K562 (cell line): ENCODE data around the gene CHCHD6. TPM values are rescaled to one million over a fixed set of nuclear protein-coding genes. Genes with fewer than 3 reads are reported as not detected.

Source experiments
- ATAC-seq: fragments of 200-7000 bp; cut with Tn5 transposase; 3 replicates; pipeline ENCODE4 v1.9.1; 2020; ENCODE audit warnings: moderate library complexity
- BruUV-seq: library from RNA; stranded (reverse); fragments of 400-500 nt; replicated peaks from 2 replicates; lab custom pipeline; 2021; lab: Mats Ljungman, UMichigan
- CTCF ChIA-PET: fragments of 300-600 bp; formaldehyde crosslinking; extraction: SDS; loops from one replicate; lab custom pipeline; 2021; ENCODE audit warnings: low intra/inter-chr PET ratio; lab: Yijun Ruan, JAX
- POLR2A ChIA-PET: fragments of 300-600, 350-650 bp; sonication (Branson Sonifier 250); formaldehyde crosslinking; extraction: SDS; loops from one replicate; lab custom pipeline; 2021; ENCODE audit warnings: antibody characterized with exemption, inconsistent platforms; lab: Yijun Ruan, JAX
- DNase-seq, 4 experiments: peaks; one replicate each; pipeline versions ENCODE4 v3.0.0 to v3.0.0-alpha.2; 2011 to 2018; ENCODE audit warnings: low spot score in 3 of 4, mixed read lengths in 3 of 4; ENCODE audit errors: extremely low read depth in 1 of 4
- FAIRE-seq: peaks from 2 replicates; lab custom pipeline; 2011; peaks lifted over from hg19 to GRCh38; lab: Jason Lieb, UNC
- H2AFZ ChIP-seq: 2 replicates; pipeline ENCODE4 v1.6.0; 2011; ENCODE audit warnings: low read depth, low read length, control low read depth, inconsistent platforms
- H3K27ac ChIP-seq: fragments of 200-600 bp; 3 replicates; pipeline ENCODE4 v1.8.0; 2011; ENCODE audit warnings: low read depth, mild to moderate bottlenecking, control low read depth, inconsistent platforms, low read length, moderate library complexity, mixed read lengths; ENCODE audit errors: extremely low read depth
- H3K27me3 ChIP-seq, 2 experiments: fragments of 300-600 bp in 1 of 2; 2 replicates in 1 of 2; 3 replicates in 1 of 2; pipeline versions ENCODE4 v1.6.0 to v1.8.0; 2011; ENCODE audit warnings: inconsistent platforms in 2 of 2, low read length in 2 of 2, mild to moderate bottlenecking in 1 of 2, mixed read lengths in 1 of 2, moderate library complexity in 1 of 2; ENCODE audit not compliant: control insufficient read depth in 2 of 2, insufficient read depth in 2 of 2
- H3K36me3 ChIP-seq: fragments of 300-600 bp; 3 replicates; pipeline ENCODE4 v1.8.0; 2011; ENCODE audit warnings: mild to moderate bottlenecking, low read length, inconsistent platforms; ENCODE audit not compliant: control insufficient read depth, insufficient read depth
- H3K4me1 ChIP-seq, 2 experiments: fragments of 200-600 bp in 1 of 2; replicated peaks in 1 of 2; 2 replicates in 1 of 2; 3 replicates in 1 of 2; pipeline versions ENCODE4 v1.5.1 to v1.8.0; 2011; ENCODE audit warnings: inconsistent platforms in 2 of 2, low read length in 2 of 2, mild to moderate bottlenecking in 1 of 2, mixed read lengths in 1 of 2, moderate library complexity in 1 of 2; ENCODE audit not compliant: control insufficient read depth in 2 of 2, insufficient read depth in 2 of 2
- H3K4me2 ChIP-seq: 2 replicates; pipeline ENCODE4 v1.6.1; 2011; ENCODE audit warnings: low read length, control low read depth, inconsistent platforms, mixed read lengths; ENCODE audit not compliant: insufficient read depth
- H3K4me3 ChIP-seq: fragments of 200-600 bp; sonication (generic), shearing (Covaris generic); 2 replicates; pipeline ENCODE4 v1.5.1; 2016; ENCODE audit warnings: control low read depth, inconsistent platforms
- H3K79me2 ChIP-seq: fragments of 200-600 bp; 3 replicates; pipeline ENCODE4 v1.8.0; 2011; ENCODE audit warnings: low read length, inconsistent platforms; ENCODE audit not compliant: control insufficient read depth, insufficient read depth
- H3K9ac ChIP-seq, 2 experiments: 2 replicates each; pipeline versions ENCODE4 v1.6.0 to v1.6.1; 2011; ENCODE audit warnings: low read depth in 2 of 2, low read length in 2 of 2, control low read depth in 1 of 2, inconsistent platforms in 1 of 2, mild to moderate bottlenecking in 1 of 2, mixed read lengths in 1 of 2; ENCODE audit not compliant: insufficient read depth in 1 of 2
- H3K9me1 ChIP-seq: one replicate; pipeline ENCODE4 v1.6.0; 2011; ENCODE audit warnings: inconsistent platforms, mild to moderate bottlenecking, low read length, moderate library complexity; ENCODE audit not compliant: control insufficient read depth, insufficient read depth
- H3K9me3 ChIP-seq: replicated peaks from 2 replicates; pipeline ENCODE4 v1.5.1; 2011; ENCODE audit warnings: low read depth, low read length, inconsistent platforms; ENCODE audit not compliant: control insufficient read depth, insufficient read depth
- H4K20me1 ChIP-seq: replicated peaks from 2 replicates; pipeline ENCODE4 v1.6.1; 2011; ENCODE audit warnings: low read length, inconsistent platforms, mixed read lengths; ENCODE audit not compliant: control insufficient read depth, insufficient read depth
- BMI1 ChIP-seq: fragments of 150-350 bp; IDR thresholded peaks from 2 replicates; pipeline ENCODE4 v1.6.1; 2014; ENCODE audit warnings: low read length
- C11orf30 ChIP-seq: fragments of 450-650 bp; IDR thresholded peaks from 2 replicates; pipeline ENCODE4 v1.6.1; 2016; ENCODE audit warnings: low read depth, mild to moderate bottlenecking
- CHAMP1 ChIP-seq: fragments of 450-650 bp; IDR thresholded peaks from 2 replicates; pipeline ENCODE4 v1.6.1; 2016; ENCODE audit warnings: mild to moderate bottlenecking
- GABPB2 ChIP-seq: fragments of 250-450 bp; sonication (Bioruptor Pico); conservative IDR thresholded peaks from 2 replicates; pipeline ENCODE4 v1.5.1; 2021; ENCODE audit warnings: mild to moderate bottlenecking
- MAFF ChIP-seq: IDR thresholded peaks from 2 replicates; pipeline ENCODE4 v1.6.1; 2012; ENCODE audit warnings: low read length, improper control_type of control experiment
- MAFG ChIP-seq: fragments of 450-650 bp; conservative IDR thresholded peaks from 2 replicates; pipeline ENCODE4 v1.6.1; 2016; ENCODE audit warnings: missing genetic modification characterization, missing compliant biosample characterization
- TAF9B ChIP-seq: fragments of 450-650 bp; IDR thresholded peaks from 2 replicates; pipeline ENCODE4 v1.6.1; 2018; ENCODE audit warnings: mild to moderate bottlenecking; ENCODE audit not compliant: partially characterized antibody
- ZNF316 ChIP-seq: fragments of 450-650 bp; IDR thresholded peaks from 2 replicates; pipeline ENCODE4 v1.6.1; 2016
- WGBS: fragments of 100-300 bp; shearing (Covaris generic); methylation state at CpG from one replicate; pipeline ENCODE4 v1.1.6; 2016; ENCODE audit warnings: low coverage, mixed read lengths; ENCODE audit not compliant: insufficient coverage; ENCODE audit errors: missing lambda C conversion rate; 5-methylcytosine and 5-hydroxymethylcytosine counted together
- in situ Hi-C: fragments of 300-500 bp; cut with MboI; formaldehyde crosslinking; loops from 4 replicates; pipeline ENCODE4 v1.15.0; 2018; ENCODE audit warnings: inconsistent platforms, mixed read lengths
- intact Hi-C: fragments of 100-400 bp; cut with micrococcal nuclease; formaldehyde crosslinking; loops from 2 replicates; pipeline ENCODE4 v1.14.2; 2022
- polyA plus RNA-seq, 8 experiments: library from polyadenylated mRNA; depleted of rRNA in 4 of 8; stranded (reverse) in 5 of 8; unstranded in 3 of 8; fragments of >200 nt; fragmentation: Nextera tagmentation in 2 of 8; fragmentation: Illumina TruSeq in 1 of 8; extraction: Ambion mirVana in 2 of 8; extraction: Trizol in 1 of 8; gene quantifications; 2 replicates each; pipeline versions ENCODE4 v1.2.1 to v1.2.3, GENCODE V29; 2011 to 2014; ENCODE audit warnings: inconsistent platforms in 1 of 8, missing spikeins in 1 of 8
- total RNA-seq, 7 experiments: library from RNA; depleted of rRNA in 6 of 7; stranded (reverse); fragments of >200 nt in 6 of 7; fragmentation: Illumina TruSeq in 2 of 7; extraction: Trizol in 2 of 7; gene quantifications; 2 replicates each; pipeline versions ENCODE4 v1.2.1 to v1.2.3, GENCODE V29; 2011 to 2021; ENCODE audit warnings: low replicate concordance in 1 of 7

CHCHD6 gene
- total and polyA plus RNA-seq, 9 of the 15 experiments (the other 6 are each of a cell fraction or from before 2014, with no cell fraction given), result 4.6 to 18.6 (median 10.9) TPM

GRCh38 chr3:126723801-126724200 is 19.8 kb downstream of the CHCHD6 start (continued):
- no peak for TF ChIP-seq CHAMP1
- TF ChIP-seq BMI1, result no peak

- WGBS, result 67% methylated on average over 1 of the region's 1 CpG
- no peak overlapping the region for H3K4me2 ChIP-seq
- no peaks in the 10 kb centered on the region for H4K20me1 ChIP-seq
- ChIA-PET POLR2A (no interaction called here), CTCF (no interaction called here)
- no peak overlapping the region for H3K27ac ChIP-seq
- DNase-seq, result no peak
- no peaks in the 10 kb centered on the region for H3K27me3 ChIP-seq
- BruUV-seq, result no TSS peak
- no peaks in the 10 kb centered on the region for H3K9me3 ChIP-seq
- no peaks in the 10 kb centered on the region for H3K79me2 ChIP-seq
- peaks cover 6% of the 10 kb centered on the region; the same call in 1 of the 3 replicates for H3K36me3 ChIP-seq
- intact Hi-C loops (no loop called here), in situ Hi-C loops (no loop called here)
- H2AFZ ChIP-seq, result no peak overlapping the region
- no peak for ATAC-seq
- FAIRE-seq, result no peak
- H3K4me3 ChIP-seq, result no peak overlapping the region
- H3K9ac ChIP-seq, result no peak overlapping the region
- no peaks in the 10 kb centered on the region for H3K9me1 ChIP-seq
- H3K4me1 ChIP-seq, result no peaks in the 10 kb centered on the region
- TF ChIP-seq TAF9B (no peak), GABPB2 (no peak), MAFG (tag) (peak; percentile 28; the same call in 1 of the 2 replicates), MAFF (peak; percentile 6; the same call in 1 of the 2 replicates), C11orf30 (peak; percentile 57; the same call in 1 of the 2 replicates), ZNF316 (peak; percentile 86)
- TF ChIP-seq, all 486 proteins: peak for 4
Observed at GRCh38 chr3:126728680-126729079, 24.6 kb downstream of the CHCHD6 start.
